Activated T-cell treated with anti-CD3 and anti-CD28 coated beads, Interleukin-2, amount 50 U/mL, for 4 hours (primary cell): ENCODE measurements around the gene B4GALT2. TPM values are rescaled to one million over a fixed set of nuclear protein-coding genes. Genes with fewer than 3 reads are reported as not detected.

ENCODE experiments used
- ATAC-seq, 2 donors: fragments of 200-7000 bp; cut with Tn5 transposase; one replicate each; pipeline ENCODE4 v1.10.0; 2021
- DNase-seq: peaks from one replicate; pipeline ENCODE4 v3.0.0-alpha.2; 2020
- H3K27me3 Mint-ChIP-seq: one replicate; pipeline ENCODE4 v1.8.0; 2021; ENCODE audit warnings: low read depth, mixed read lengths
- H3K36me3 Mint-ChIP-seq: one replicate; pipeline ENCODE4 v1.8.0; 2022; ENCODE audit warnings: mixed read lengths; ENCODE audit not compliant: insufficient read depth
- H3K4me1 Mint-ChIP-seq: one replicate; pipeline ENCODE4 v1.8.0; 2021; ENCODE audit warnings: low read depth, mixed read lengths
- H3K4me3 Mint-ChIP-seq: one replicate; pipeline ENCODE4 v1.8.0; 2021; ENCODE audit warnings: mild to moderate bottlenecking, moderate library complexity, mixed read lengths
- H3K9me3 Mint-ChIP-seq: one replicate; pipeline ENCODE4 v1.8.0; 2021; ENCODE audit warnings: mixed read lengths
- total RNA-seq, 3 donors: library from RNA; stranded (reverse); gene quantifications; one replicate each; pipeline ENCODE4 v1.2.1, GENCODE V29; 2021

B4GALT2 gene
- total RNA-seq, 3 donors from 2014 or later = 32.1 to 35.1 (median 33.7) TPM

DNA sequence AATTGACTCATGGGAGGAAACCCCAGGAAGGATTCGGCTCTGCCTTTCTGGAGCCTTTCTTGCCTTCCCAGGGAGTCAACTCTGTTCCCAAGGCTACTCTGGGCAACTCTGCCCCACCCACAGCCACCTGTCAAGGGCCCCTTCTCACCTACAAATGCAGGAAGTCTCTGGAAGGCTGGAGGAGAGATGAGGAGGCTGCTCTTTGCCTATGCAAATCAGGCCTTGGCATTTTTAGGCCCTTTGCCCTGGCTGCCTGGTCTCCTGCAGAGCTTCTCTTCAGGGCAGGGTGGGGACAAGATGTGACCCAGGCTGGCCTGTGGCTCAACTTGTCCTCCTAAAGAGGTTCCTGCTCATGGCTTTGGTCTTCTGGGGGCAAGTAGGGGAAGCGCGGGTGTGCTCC is 46.8 kb downstream of the B4GALT2 start:
- Mint-ChIP-seq H3K4me1 (peaks cover 17% of the 10 kb centered on the region), H3K27me3 (no peaks in the 10 kb centered on the region), H3K36me3 (peaks cover 8% of the 10 kb centered on the region), H3K4me3 (no peak overlapping the region), H3K9me3 (no peaks in the 10 kb centered on the region)
- ATAC-seq = no peak
- DNase-seq = no peak

DNA sequence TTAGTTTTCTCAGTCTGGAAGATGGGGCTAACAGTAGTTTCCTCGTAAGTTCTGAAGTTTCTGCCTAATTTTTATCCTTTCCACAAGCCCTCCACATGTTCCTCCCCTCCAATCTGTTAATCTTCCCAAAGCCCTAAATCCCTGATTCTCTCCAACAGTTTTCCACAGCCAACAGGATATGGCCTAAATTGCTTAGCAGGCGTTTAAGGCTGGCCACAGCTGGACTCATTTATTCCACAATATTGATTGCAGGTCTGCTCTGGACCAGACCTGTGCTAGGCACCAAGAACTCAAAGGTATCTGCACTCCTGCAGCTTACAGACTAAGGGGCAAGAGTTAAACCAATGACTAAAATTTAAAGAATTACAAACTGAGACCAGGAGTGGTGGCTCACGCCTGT is 48.3 kb downstream of the B4GALT2 start:
- Mint-ChIP-seq H3K4me1 (peaks cover 21% of the 10 kb centered on the region), H3K36me3 (peaks cover 8% of the 10 kb centered on the region), H3K27me3 (no peaks in the 10 kb centered on the region), H3K4me3 (no peak overlapping the region), H3K9me3 (no peaks in the 10 kb centered on the region)
- no peak for DNase-seq
- no peak for ATAC-seq

DNA sequence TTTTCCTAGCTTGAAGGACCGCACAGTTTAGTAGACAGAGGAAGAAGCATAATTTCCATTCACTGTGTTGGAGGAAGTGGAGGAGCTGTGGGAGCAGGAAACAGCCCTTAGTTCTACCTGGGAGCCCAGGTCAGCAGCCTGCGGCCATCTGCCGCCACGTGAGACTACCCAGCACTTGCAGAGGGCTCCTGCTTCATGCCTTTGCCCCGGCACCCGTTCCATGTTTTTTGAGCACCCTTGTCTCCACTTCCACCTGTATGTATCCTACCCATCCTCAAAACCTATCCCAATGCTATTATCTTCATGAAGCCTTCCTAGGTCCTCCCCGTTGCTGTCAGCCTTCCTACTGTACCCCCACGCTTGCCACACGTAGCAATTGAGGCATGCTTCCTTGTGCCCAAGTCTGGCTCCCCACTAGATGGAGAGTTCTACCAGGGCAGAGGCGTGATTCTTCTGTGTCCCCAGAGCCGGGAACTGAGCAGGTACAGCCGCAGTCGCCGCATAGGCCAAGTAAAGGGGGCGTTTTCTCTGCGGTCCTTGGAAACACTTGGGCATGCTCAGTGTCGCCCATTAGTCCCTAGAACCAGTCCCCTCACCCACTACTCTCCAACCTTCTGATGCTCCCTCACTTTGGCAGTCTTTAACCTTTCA is 50.4 kb downstream of the B4GALT2 start:
- H3K27me3 Mint-ChIP-seq = no peaks in the 10 kb centered on the region
- DNase-seq (no peak), ATAC-seq (peak; percentile 36 to 41)
- H3K4me1 Mint-ChIP-seq = peaks cover 21% of the 10 kb centered on the region
- peaks cover 5% of the 10 kb centered on the region for H3K36me3 Mint-ChIP-seq
- peak overlapping the region; percentile 87 for H3K4me3 Mint-ChIP-seq
- H3K9me3 Mint-ChIP-seq = no peaks in the 10 kb centered on the region

- DNase-seq = peak; percentile 85
- Mint-ChIP-seq H3K27me3 (no peaks in the 10 kb centered on the region), H3K4me1 (peaks cover 21% of the 10 kb centered on the region), H3K4me3 (peak overlapping the region; percentile 87), H3K36me3 (peaks cover 4% of the 10 kb centered on the region), H3K9me3 (no peaks in the 10 kb centered on the region)
- peak; percentile 79 to 82 for ATAC-seq
Observed at GRCh38 chr1:44029911-44030604, 51.0 kb downstream of the B4GALT2 start.

GRCh38 chr1:44030605-44031251 is 51.7 kb downstream of the B4GALT2 start:
- DNase-seq (peak; percentile 52), ATAC-seq (peak; percentile 31 to 39)
- H3K4me3 Mint-ChIP-seq = peak overlapping the region; percentile 87
- no peaks in the 10 kb centered on the region for H3K9me3 Mint-ChIP-seq
- H3K4me1 Mint-ChIP-seq = peaks cover 21% of the 10 kb centered on the region
- H3K36me3 Mint-ChIP-seq = peaks cover 4% of the 10 kb centered on the region
- H3K27me3 Mint-ChIP-seq = no peaks in the 10 kb centered on the region

DNA sequence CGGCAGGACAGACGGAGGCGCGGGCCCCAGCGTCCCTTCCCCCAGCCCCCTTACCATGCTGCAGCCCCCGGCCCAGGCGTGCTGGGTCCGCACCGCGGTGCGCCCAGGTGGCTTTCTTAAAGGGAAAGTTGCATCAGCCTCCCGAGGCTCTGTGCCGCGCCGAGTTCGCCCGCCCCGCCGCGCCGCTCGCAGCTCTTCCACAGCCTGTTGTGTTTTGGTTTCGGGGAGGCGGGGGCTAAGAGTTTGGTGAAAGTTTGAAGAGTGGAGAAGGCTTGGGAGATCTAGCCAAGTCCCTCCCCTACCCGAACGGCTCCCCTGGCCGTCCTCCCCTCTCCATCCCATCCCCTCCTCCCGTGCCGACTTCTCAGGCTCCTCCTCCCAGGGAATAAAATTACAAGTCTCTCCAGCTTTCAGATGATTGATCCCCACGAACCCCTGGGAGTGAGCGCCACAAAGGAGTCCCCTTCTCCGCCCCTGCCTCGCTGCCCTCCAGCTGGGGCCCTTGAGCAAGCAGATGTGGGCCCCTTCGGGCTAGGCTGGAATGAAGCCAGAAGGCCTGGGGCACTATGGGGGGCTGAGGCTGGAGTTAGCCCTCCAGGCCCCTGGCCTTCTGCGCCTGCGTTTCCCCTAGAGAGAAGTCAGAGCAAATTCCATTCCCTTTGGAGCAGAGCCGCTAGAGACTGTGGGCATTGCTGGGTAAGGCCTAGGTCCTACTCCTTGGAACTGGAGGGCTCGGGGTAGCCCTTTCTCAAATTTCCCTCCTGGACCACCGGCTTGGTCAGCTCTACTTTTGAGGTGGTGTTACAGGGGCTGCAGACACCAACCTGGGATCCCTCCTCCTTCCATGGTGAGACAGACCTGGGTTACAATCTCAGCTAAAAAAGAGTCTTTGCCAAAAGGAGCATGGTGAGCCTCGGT is 52.5 kb downstream of the B4GALT2 start, which contains the start of gene SLC6A9:
Gene SLC6A9 (minus strand): TSS at position 211 of the 918 bp plus-strand sequence. CDS start 7,185 bp downstream, outside the sequence.
- peaks cover 21% of the 10 kb centered on the region for H3K4me1 Mint-ChIP-seq
- no peaks in the 10 kb centered on the region for H3K27me3 Mint-ChIP-seq
- peaks cover 4% of the 10 kb centered on the region for H3K36me3 Mint-ChIP-seq
- peak within 1 kb of the TSS; percentile 87 for H3K4me3 Mint-ChIP-seq
- ATAC-seq (peak; percentile 23 to 24), DNase-seq (peak; percentile 40)
- no peaks in the 10 kb centered on the region for H3K9me3 Mint-ChIP-seq

- DNase-seq = no peak
- H3K36me3 Mint-ChIP-seq = peaks cover 4% of the 10 kb centered on the region
- no peak for ATAC-seq
Observed at GRCh38 chr1:44032170-44032790, 53.3 kb downstream of the B4GALT2 start.

DNA sequence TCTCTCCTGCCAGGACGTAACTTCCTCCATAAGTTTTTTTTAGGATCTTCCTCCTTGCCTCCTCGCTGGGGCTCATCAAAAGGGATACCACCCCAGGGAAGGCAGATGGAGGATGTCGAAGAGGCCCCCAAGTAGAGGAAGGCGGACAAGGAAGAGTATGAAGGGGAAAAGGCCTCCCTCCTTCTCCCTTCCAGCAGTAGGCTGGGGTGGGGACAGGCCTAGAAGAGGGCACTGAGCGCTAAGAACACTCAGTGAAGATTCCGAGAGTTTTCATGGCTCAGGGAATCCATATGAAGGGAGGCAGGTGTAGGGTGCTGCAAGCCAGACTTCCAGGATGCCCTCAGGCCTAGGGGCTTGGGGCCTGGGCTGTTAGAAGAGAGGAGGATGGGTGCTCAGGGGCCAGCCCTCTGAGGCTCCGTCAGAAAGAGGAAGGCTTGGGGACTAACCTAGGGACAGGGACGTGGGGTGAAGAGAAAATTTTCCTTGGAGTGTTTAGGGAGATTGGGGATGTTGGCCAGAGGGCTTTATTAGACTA is 54.1 kb downstream of the B4GALT2 start:
- H3K36me3 Mint-ChIP-seq = peaks cover 1% of the 10 kb centered on the region
- no peak overlapping the region for H3K4me3 Mint-ChIP-seq
- DNase-seq (no peak), ATAC-seq (no peak)
- peaks cover 20% of the 10 kb centered on the region for H3K4me1 Mint-ChIP-seq
- H3K27me3 Mint-ChIP-seq = no peaks in the 10 kb centered on the region
- H3K9me3 Mint-ChIP-seq = no peaks in the 10 kb centered on the region

More at GRCh38 chr1:44032170-44032790, 53.3 kb downstream of the B4GALT2 start:
- peak overlapping the region; percentile 87 for H3K4me3 Mint-ChIP-seq
- no peaks in the 10 kb centered on the region for H3K9me3 Mint-ChIP-seq
- peaks cover 23% of the 10 kb centered on the region for H3K4me1 Mint-ChIP-seq
- no peaks in the 10 kb centered on the region for H3K27me3 Mint-ChIP-seq

DNA sequence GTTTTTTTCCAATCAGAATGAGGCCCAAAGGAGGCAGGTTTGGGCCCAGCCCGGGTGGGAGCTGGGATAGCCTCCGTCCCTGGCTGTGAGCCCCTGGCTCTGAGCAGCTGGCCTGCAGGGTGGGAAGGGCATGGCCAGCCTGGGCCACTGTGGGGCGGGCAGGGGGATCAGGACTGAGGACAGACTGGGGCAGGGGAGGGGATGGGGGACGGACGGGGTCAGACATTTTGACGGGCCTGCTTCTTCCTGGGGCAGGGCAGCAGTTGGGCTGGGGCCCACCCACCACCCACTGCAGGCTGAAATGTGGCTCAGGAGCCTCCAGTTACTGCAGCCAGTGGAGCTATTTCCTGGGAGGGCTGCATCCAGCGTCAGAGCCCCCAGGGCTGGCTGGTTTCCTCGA is 54.7 kb downstream of the B4GALT2 start:
- Mint-ChIP-seq H3K9me3 (no peaks in the 10 kb centered on the region), H3K4me3 (no peak overlapping the region), H3K27me3 (no peaks in the 10 kb centered on the region), H3K36me3 (no peaks in the 10 kb centered on the region), H3K4me1 (peaks cover 15% of the 10 kb centered on the region)
- DNase-seq (no peak), ATAC-seq (no peak)

DNA sequence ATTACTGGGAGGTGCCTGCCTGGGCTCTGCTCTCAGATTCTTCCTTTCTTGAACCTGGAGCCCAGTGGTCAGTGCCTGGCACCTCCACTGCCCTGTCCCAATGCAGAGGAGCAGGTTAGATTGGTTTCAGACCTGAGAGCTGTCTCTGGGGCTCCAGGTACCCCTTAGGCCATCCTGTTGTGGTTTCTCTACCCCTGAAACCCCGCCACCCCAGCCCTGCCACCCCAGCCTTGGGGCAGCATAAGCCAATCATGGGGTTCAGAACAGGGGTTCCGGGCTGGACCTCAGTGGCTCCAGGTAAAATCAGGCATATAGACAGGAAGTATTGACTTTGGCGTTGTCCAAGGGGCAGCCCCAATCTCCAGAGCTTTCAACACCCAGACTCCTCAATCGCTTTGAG is 55.4 kb downstream of the B4GALT2 start:
- Mint-ChIP-seq H3K4me3 (no peak overlapping the region), H3K9me3 (no peaks in the 10 kb centered on the region), H3K4me1 (peaks cover 10% of the 10 kb centered on the region), H3K36me3 (no peaks in the 10 kb centered on the region), H3K27me3 (no peaks in the 10 kb centered on the region)
- ATAC-seq (no peak), DNase-seq (no peak)

DNA sequence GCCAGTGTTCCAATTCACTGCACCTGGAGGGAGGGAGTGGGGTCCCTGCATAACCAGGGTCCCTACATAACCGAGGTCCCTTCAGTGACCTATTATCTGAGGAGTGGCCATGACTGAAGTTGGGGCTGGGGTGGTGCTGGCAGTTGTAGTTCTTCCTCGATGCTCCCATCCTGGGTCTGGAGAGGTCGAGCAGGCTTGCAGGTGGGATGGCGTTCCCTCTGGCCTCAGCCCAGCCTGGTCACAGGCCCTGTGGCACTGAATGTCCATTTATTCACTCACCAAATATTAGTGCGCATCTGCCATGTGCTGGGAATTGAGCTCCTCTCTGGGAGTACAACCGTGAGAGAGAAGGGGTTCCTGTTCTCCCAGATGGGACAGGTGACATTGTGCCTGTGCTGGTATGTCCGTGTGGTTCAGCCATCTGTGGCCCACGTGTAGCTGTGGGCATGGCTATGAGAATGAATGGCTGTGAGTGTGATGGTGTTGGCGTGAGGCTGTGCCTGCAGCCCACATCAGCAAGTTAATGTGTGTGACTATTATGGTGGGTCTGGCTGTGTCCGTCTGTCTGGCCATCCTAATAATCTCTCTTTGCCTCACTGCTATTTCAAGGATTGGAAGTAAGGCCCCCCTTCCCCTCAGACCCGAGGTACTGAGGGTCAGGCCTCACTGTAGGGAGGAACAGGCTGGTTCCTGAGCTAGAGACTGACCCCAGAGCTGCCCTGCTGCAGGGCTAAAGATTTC is 56.1 kb downstream of the B4GALT2 start:
- DNase-seq (no peak), ATAC-seq (no peak)
- Mint-ChIP-seq H3K27me3 (no peaks in the 10 kb centered on the region), H3K4me3 (no peak overlapping the region), H3K36me3 (no peaks in the 10 kb centered on the region), H3K9me3 (no peaks in the 10 kb centered on the region), H3K4me1 (peaks cover 5% of the 10 kb centered on the region)

GRCh38 chr1:44035726-44036408 is 56.9 kb downstream of the B4GALT2 start:
- no peaks in the 10 kb centered on the region for H3K9me3 Mint-ChIP-seq
- no peaks in the 10 kb centered on the region for H3K27me3 Mint-ChIP-seq
- no peak for DNase-seq
- no peak overlapping the region for H3K4me3 Mint-ChIP-seq
- peaks cover 5% of the 10 kb centered on the region for H3K4me1 Mint-ChIP-seq
- no peak for ATAC-seq
- H3K36me3 Mint-ChIP-seq = no peaks in the 10 kb centered on the region
